ENCODE data around the gene SUGCT.

The SUGCT gene

GRCh38 chr7:40773656-40774055, 638.9 kb downstream of the SUGCT start:
- no peak overlapping the region for H3K4me2 ChIP-seq (ENCODE audit: low read length)
- H3K9ac ChIP-seq (ENCODE audit: low read length), result no peak overlapping the region
- H3K4me1 ChIP-seq (ENCODE audit: low read length), result no peaks in the 10 kb centered on the region
- H3K27me3 ChIP-seq (ENCODE audit: low read depth, low read length), result no peaks in the 10 kb centered on the region
- H3K27ac ChIP-seq (ENCODE audit: low read length), result no peak overlapping the region
- TF ChIP-seq CTCF (IDR thresholded peaks at IDR 0.05; ENCODE audit: low read depth, low read length) (no peak), EZH2phosphoT487 (IDR thresholded peaks at IDR 0.05; ENCODE audit: low read depth) (no peak)
- no peak overlapping the region for H3K4me3 ChIP-seq (ENCODE audit: low read length)
- no peak overlapping the region for H2AFZ ChIP-seq (ENCODE audit: low read depth, low read length)
- no peaks in the 10 kb centered on the region for H4K20me1 ChIP-seq (ENCODE audit: insufficient read depth, low read length)
- H3K36me3 ChIP-seq (replicated peaks; ENCODE audit: low read depth, low read length), result no peaks in the 10 kb centered on the region
- no peaks in the 10 kb centered on the region for H3K79me2 ChIP-seq (ENCODE audit: low read length)
- no peaks in the 10 kb centered on the region for H3K9me3 ChIP-seq (ENCODE audit: insufficient read depth, low read length)

- Histone ChIP-seq H4K20me1 (ENCODE audit: insufficient read depth, low read length) (no peaks in the 10 kb centered on the region), H3K27me3 (ENCODE audit: low read depth, low read length) (no peaks in the 10 kb centered on the region), H3K9ac (ENCODE audit: low read length) (no peak overlapping the region), H3K36me3 (replicated peaks; ENCODE audit: low read depth, low read length) (no peaks in the 10 kb centered on the region), H3K9me3 (ENCODE audit: insufficient read depth, low read length) (no peaks in the 10 kb centered on the region), H3K79me2 (ENCODE audit: low read length) (no peaks in the 10 kb centered on the region), H3K27ac (ENCODE audit: low read length) (no peak overlapping the region), H3K4me2 (ENCODE audit: low read length) (no peak overlapping the region), H2AFZ (ENCODE audit: low read depth, low read length) (no peak overlapping the region), H3K4me1 (ENCODE audit: low read length) (no peaks in the 10 kb centered on the region), H3K4me3 (ENCODE audit: low read length) (no peak overlapping the region)
- TF ChIP-seq CTCF (IDR thresholded peaks at IDR 0.05; ENCODE audit: low read depth, low read length), result no peak
- TF ChIP-seq EZH2phosphoT487 (IDR thresholded peaks at IDR 0.05; ENCODE audit: low read depth), result no peak
These were observed 641.1 kb downstream of the SUGCT start for GRCh38 chr7:40775877-40776276.

GRCh38 chr7:40777730-40778312, 643.0 kb downstream of the SUGCT start:
- Histone ChIP-seq H3K36me3 (replicated peaks; ENCODE audit: low read depth, low read length) (no peaks in the 10 kb centered on the region), H3K27me3 (ENCODE audit: low read depth, low read length) (no peaks in the 10 kb centered on the region), H3K4me3 (ENCODE audit: low read length) (no peak overlapping the region), H3K4me2 (ENCODE audit: low read length) (no peak overlapping the region), H3K4me1 (ENCODE audit: low read length) (peaks cover 1% of the 10 kb centered on the region), H3K9me3 (ENCODE audit: insufficient read depth, low read length) (no peaks in the 10 kb centered on the region), H3K9ac (ENCODE audit: low read length) (no peak overlapping the region), H3K27ac (ENCODE audit: low read length) (no peak overlapping the region), H4K20me1 (ENCODE audit: insufficient read depth, low read length) (no peaks in the 10 kb centered on the region), H3K79me2 (ENCODE audit: low read length) (no peaks in the 10 kb centered on the region), H2AFZ (ENCODE audit: low read depth, low read length) (no peak overlapping the region; the same call in 1 of the 2 replicates)
- TF ChIP-seq CTCF (IDR thresholded peaks at IDR 0.05; ENCODE audit: low read depth, low read length), result no peak

- Histone ChIP-seq H3K9me3 (ENCODE audit: insufficient read depth, low read length) (no peaks in the 10 kb centered on the region), H3K79me2 (ENCODE audit: low read length) (no peaks in the 10 kb centered on the region), H3K4me1 (ENCODE audit: low read length) (peaks cover 9% of the 10 kb centered on the region), H3K36me3 (replicated peaks; ENCODE audit: low read depth, low read length) (no peaks in the 10 kb centered on the region), H3K4me3 (ENCODE audit: low read length) (no peak overlapping the region), H3K4me2 (ENCODE audit: low read length) (no peak overlapping the region), H3K27ac (ENCODE audit: low read length) (no peak overlapping the region), H2AFZ (ENCODE audit: low read depth, low read length) (no peak overlapping the region), H3K9ac (ENCODE audit: low read length) (no peak overlapping the region), H4K20me1 (ENCODE audit: insufficient read depth, low read length) (no peaks in the 10 kb centered on the region), H3K27me3 (ENCODE audit: low read depth, low read length) (no peaks in the 10 kb centered on the region)
- TF ChIP-seq EZH2phosphoT487 (IDR thresholded peaks at IDR 0.05; ENCODE audit: low read depth) (no peak), CTCF (IDR thresholded peaks at IDR 0.05; ENCODE audit: low read depth, low read length) (no peak)
These were observed 645.7 kb downstream of the SUGCT start for GRCh38 chr7:40780460-40780859.
